RWPE1 (cell line): Measurements from ENCODE around the gene GZMM.

Source experiments
- CTCF ChIA-PET: fragments of 350-600 bp; sonication (Branson Sonifier 250); formaldehyde crosslinking; extraction: SDS; loops from one replicate; lab custom pipeline; 2021; lab: Yijun Ruan, JAX
- POLR2A ChIA-PET: fragments of 400-600 bp; formaldehyde crosslinking; extraction: SDS; loops from one replicate; lab custom pipeline; 2020; ENCODE audit warnings: antibody characterized with exemption; ENCODE audit not compliant: low non-redundant PET; lab: Yijun Ruan, JAX
- DNase-seq: peaks from one replicate; pipeline ENCODE4 v3.0.0; 2012; ENCODE audit warnings: low spot score
- H3K27ac ChIP-seq: fragments of 450-650 bp; 2 replicates; pipeline ENCODE4 v1.5.1; 2017
- CTCF ChIP-seq: fragments of 450-650 bp; conservative IDR thresholded peaks from 2 replicates; pipeline ENCODE4 v1.5.1; 2017; ENCODE audit warnings: low read depth, mild to moderate bottlenecking

GZMM gene

GRCh38 chr19:590396-590745 lies 46.5 kb downstream of the GZMM start:
- H3K27ac ChIP-seq = no peak overlapping the region
- no peak for DNase-seq
- TF ChIP-seq CTCF = no peak
- CTCF ChIA-PET = no interaction called here
- POLR2A ChIA-PET = no interaction called here

- CTCF ChIA-PET = no interaction called here
- TF ChIP-seq CTCF = no peak
- DNase-seq = no peak
- no peak overlapping the region for H3K27ac ChIP-seq
- POLR2A ChIA-PET = no interaction called here
Observed at GRCh38 chr19:590750-591098, 46.9 kb downstream of the GZMM start.

GRCh38 chr19:591099-591958 lies 47.5 kb downstream of the GZMM start:
- TF ChIP-seq CTCF = no peak
- DNase-seq = no peak
- ChIA-PET POLR2A (no interaction called here), CTCF (interaction anchor here (0.7 kb wide), 1 partner anchor 37 kb away, joined by 3 read pairs; no protein-coding TSS in a partner anchor)
- H3K27ac ChIP-seq = no peak overlapping the region

GRCh38 chr19:592101-592500 lies 48.2 kb downstream of the GZMM start:
- ChIA-PET POLR2A (no interaction called here), CTCF (interaction anchor here (0.5 to 0.7 kb wide), 2 partner anchors 18 to 36 kb away, joined by 3 to 4 read pairs; no protein-coding TSS in a partner anchor)
- no peak for TF ChIP-seq CTCF
- H3K27ac ChIP-seq = no peak overlapping the region
- DNase-seq = no peak

GRCh38 chr19:593055-593454 lies 49.2 kb downstream of the GZMM start:
- no peak for DNase-seq
- H3K27ac ChIP-seq = no peak overlapping the region
- CTCF ChIA-PET = no interaction called here
- TF ChIP-seq CTCF = no peak
- POLR2A ChIA-PET = no interaction called here

- no peak for TF ChIP-seq CTCF
- no peak for DNase-seq
- CTCF ChIA-PET = no interaction called here
Observed at GRCh38 chr19:593505-593904, 49.7 kb downstream of the GZMM start.

More at GRCh38 chr19:593505-593904, 49.7 kb downstream of the GZMM start:
- H3K27ac ChIP-seq = no peak overlapping the region
- POLR2A ChIA-PET = no interaction called here
